ENCODE measurements around the gene VAMP1.
"Not testable (repeated sequence)": the region's sequence is repeated elsewhere in the genome, so short reads cannot be mapped to it uniquely, and the experiment has no call there.

VAMP1 gene

DNA sequence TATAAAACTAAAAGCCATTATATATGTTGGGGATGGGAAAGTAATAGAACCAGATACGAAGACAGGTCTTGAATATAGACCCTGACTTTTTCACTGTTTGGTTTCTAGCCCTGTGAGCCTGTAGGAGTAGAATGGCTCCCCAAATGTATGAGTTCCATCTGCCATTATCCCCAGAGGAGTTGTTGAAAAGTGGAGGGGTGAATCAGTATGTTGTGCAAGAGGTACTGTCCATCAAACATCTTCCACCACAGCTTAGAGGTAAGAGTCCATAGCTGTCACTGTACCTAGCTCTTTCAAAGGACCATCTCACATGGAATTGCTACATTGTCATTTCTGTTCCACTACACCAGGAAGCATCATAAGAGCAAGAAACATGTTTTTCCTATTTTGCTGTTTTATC lies 24.5 kb upstream of the VAMP1 start:
- TF ChIP-seq POLR2A (IDR thresholded peaks at IDR 0.05; ENCODE audit: extremely low read depth, insufficient read length) (no peak), MYC (IDR thresholded peaks at IDR 0.05; ENCODE audit: low read depth, low read length) (no peak)
- TF ChIP-seq, protein P1, sequence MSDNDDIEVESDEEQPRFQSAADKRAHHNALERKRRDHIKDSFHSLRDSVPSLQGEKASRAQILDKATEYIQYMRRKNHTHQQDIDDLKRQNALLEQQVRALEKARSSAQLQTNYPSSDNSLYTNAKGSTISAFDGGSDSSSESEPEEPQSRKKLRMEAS (IDR thresholded peaks at IDR 0.05; ENCODE audit: low read depth, low read length) = no peak
- TF ChIP-seq, protein P2, sequence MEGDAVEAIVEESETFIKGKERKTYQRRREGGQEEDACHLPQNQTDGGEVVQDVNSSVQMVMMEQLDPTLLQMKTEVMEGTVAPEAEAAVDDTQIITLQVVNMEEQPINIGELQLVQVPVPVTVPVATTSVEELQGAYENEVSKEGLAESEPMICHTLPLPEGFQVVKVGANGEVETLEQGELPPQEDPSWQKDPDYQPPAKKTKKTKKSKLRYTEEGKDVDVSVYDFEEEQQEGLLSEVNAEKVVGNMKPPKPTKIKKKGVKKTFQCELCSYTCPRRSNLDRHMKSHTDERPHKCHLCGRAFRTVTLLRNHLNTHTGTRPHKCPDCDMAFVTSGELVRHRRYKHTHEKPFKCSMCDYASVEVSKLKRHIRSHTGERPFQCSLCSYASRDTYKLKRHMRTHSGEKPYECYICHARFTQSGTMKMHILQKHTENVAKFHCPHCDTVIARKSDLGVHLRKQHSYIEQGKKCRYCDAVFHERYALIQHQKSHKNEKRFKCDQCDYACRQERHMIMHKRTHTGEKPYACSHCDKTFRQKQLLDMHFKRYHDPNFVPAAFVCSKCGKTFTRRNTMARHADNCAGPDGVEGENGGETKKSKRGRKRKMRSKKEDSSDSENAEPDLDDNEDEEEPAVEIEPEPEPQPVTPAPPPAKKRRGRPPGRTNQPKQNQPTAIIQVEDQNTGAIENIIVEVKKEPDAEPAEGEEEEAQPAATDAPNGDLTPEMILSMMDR (IDR thresholded peaks at IDR 0.05; ENCODE audit: low read depth, low read length) = no peak
- peak; percentile 73 for DNase-seq (ENCODE audit: low read depth)
- peak overlapping the region; percentile 95 for H3K4me3 ChIP-seq (ENCODE audit: low read depth, low read length)

DNA sequence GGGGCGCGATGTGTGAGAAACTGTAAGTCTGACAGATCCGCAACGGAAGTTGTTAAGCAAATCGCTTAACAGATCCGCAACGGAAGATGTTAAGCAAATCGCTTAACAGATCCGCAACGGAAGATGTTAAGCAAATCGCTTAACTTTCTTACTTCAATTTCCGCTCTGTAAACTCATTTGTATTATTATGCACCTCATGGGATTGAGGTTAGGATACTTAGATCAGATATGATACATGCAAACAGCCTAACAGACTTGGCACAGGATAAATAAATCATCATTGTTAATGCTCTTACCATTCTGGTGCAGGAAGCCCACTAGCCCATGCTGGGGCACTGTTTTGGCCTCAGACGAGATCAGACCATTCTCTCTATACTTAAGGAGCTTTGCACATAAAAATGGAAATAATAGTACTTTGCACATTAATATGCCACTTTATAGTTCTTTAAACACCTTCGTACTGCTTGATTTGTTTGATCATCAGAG lies 23.8 kb upstream of the VAMP1 start:
- DNase-seq (ENCODE audit: low read depth) = no peak
- peak overlapping the region; percentile 95 for H3K4me3 ChIP-seq (ENCODE audit: low read depth, low read length)
- TF ChIP-seq, protein P2 (IDR thresholded peaks at IDR 0.05; ENCODE audit: low read depth, low read length) = no peak
- no peak; the same call in 1 of the 2 replicates for TF ChIP-seq MYC (IDR thresholded peaks at IDR 0.05; ENCODE audit: low read depth, low read length)
- TF ChIP-seq, protein P1 (IDR thresholded peaks at IDR 0.05; ENCODE audit: low read depth, low read length) = no peak

DNA sequence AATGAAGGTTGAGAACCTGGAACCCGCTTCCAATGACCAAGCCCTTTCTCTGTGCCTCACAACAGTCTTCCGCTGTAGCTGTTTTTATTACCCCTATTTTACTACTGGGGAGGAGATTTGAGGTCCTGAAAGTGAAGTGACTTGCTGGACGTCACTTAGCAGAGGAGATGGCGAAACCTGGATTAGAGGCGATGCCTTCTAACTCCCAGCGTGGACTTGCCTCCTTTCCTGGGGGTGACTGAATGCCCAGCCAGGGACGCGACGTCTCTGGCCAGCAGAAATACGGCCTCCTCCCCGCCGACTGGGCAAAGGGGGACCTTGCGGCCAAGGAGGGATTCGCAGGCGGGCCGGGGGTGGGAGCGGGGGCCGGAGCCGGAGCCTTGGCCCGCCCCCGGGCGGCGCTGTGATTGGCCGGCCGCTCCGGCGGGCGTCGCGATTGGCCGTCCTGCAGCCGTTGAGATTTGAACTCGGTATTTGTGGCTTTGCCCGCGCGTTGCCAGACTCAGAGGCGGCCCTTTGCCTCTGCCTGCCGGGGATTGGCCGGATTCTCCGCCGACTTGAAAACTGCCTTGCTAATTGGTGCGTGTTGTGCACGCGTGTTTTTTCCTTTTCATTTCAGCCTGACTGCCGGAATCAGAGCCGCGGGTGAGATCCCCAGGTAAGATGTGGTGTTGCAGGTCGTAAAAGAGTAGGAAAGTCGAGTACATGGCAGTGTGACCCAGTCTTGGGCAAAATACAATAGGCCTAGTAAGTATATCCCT lies 23.2 kb upstream of the VAMP1 start, which contains the start of gene NCAPD2:
Gene NCAPD2 (plus strand): TSS at position 606 of the 761 bp plus-strand sequence. CDS start 997 bp downstream, outside the sequence.
- H3K4me3 ChIP-seq (ENCODE audit: low read depth, low read length) = peak within 1 kb of the TSS; percentile 95
- peak; percentile 97 for DNase-seq (ENCODE audit: low read depth)
- TF ChIP-seq MYC (IDR thresholded peaks at IDR 0.05; ENCODE audit: low read depth, low read length) = peak; percentile 73
- TF ChIP-seq POLR2A (IDR thresholded peaks at IDR 0.05; ENCODE audit: extremely low read depth, insufficient read length) = peak; percentile 46
- TF ChIP-seq, protein P1 (IDR thresholded peaks at IDR 0.05; ENCODE audit: low read depth, low read length) = peak; percentile 83
- TF ChIP-seq, protein P2 (IDR thresholded peaks at IDR 0.05; ENCODE audit: low read depth, low read length) = no peak

DNA sequence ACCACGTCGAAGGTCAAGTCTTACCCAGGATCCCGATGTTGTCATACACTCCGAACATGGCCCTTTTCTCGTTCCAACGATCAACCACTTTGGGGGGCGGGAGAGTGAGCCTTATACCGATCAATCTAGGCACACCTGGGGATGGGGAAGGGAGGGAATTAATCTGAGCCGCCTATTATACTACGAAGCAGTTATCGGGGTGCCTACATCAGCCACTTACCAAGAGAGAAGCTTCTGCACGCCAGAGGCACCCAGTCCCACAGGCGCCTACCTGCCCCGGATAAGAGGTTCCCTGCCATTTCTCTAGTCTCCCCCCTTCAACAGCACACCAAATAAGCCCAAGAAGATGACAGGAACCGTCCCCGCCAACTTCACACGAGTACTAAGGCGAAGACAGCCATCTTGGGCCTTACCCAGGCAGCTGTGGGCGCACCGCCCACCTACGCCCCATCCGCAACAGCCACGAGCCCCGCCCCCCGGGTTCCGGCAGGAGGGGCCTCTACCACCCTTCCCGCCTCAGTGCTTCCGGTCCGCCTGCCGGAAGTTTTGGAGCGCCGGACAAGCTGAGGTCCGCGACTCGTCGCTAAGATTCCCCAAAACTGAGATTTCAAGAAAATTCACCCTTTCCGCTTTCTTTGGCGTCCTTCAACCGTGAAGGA lies 22.5 kb upstream of the VAMP1 start, which contains the start of gene MRPL51:
Gene MRPL51 (minus strand): TSS at position 425 of the 659 bp plus-strand sequence. CDS start 126 bp downstream, at position 299.
- peak; percentile 97 for DNase-seq (ENCODE audit: low read depth)
- TF ChIP-seq POLR2A (IDR thresholded peaks at IDR 0.05; ENCODE audit: extremely low read depth, insufficient read length) = peak; percentile 88
- TF ChIP-seq, protein P1 (IDR thresholded peaks at IDR 0.05; ENCODE audit: low read depth, low read length) = peak; percentile 42; the same call in 1 of the 2 replicates
- TF ChIP-seq, protein P2 (IDR thresholded peaks at IDR 0.05; ENCODE audit: low read depth, low read length) = no peak
- peak; percentile 39; the same call in 1 of the 2 replicates for TF ChIP-seq MYC (IDR thresholded peaks at IDR 0.05; ENCODE audit: low read depth, low read length)
- peak within 1 kb of the TSS; percentile 95 for H3K4me3 ChIP-seq (ENCODE audit: low read depth, low read length)

DNA sequence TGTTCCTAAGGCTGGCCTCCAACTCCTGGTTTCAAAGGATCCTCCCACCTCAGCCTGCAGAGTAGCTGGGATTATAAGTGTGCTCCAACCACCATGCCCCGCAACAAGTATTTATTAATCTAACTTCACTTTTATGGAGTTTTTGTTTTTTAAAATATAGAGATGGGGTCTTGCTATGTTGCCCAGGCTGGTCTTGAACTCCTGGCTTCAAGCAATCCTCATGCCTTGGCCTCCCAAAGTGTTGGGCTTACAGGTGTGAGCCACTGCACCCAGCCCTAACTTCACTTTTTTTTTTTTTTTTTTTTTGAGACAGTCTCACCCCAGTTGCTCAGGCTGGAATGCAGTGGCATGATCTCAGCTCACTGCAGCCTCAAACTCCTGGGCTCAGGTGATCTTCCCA lies 20.2 kb upstream of the VAMP1 start:
- DNase-seq (ENCODE audit: low read depth); H3K4me3 ChIP-seq (ENCODE audit: low read depth, low read length): not testable (repeated sequence)

DNA sequence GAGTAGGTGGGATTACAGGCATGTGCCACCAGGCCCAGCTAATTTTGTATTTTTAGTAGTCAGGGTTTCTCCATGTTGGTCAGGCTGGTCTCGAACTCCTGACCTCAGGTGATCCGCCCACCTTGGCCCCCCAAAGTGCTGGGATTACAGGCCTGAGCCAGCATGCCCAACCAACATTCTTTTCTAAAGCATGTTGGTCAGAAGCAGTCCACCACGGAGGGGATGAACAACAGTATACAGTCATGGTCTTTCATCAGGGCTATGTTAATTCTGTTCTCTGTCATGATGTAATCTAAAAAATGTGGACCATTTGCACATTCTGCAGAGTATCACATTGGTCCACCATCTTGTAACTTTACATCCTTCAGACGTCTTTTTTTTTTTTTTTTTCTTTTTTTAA lies 19.0 kb upstream of the VAMP1 start:
- TF ChIP-seq, protein P2 (IDR thresholded peaks at IDR 0.05; ENCODE audit: low read depth, low read length) = no peak
- no peak for TF ChIP-seq POLR2A (IDR thresholded peaks at IDR 0.05; ENCODE audit: extremely low read depth, insufficient read length)
- TF ChIP-seq, protein P1 (IDR thresholded peaks at IDR 0.05; ENCODE audit: low read depth, low read length) = no peak
- no peak for TF ChIP-seq MYC (IDR thresholded peaks at IDR 0.05; ENCODE audit: low read depth, low read length)
- no peak overlapping the region for H3K4me3 ChIP-seq (ENCODE audit: low read depth, low read length)
- no peak for DNase-seq (ENCODE audit: low read depth)
